Activated CD8-positive, alpha-beta memory T cell treated with anti-CD3 and anti-CD28 coated beads for 4 hours (primary cell): Measurements from ENCODE around the gene FLYWCH1.
"Not testable (repeated sequence)": the region's sequence is repeated elsewhere in the genome, so short reads cannot be mapped to it uniquely, and the experiment has no call there.

Source experiments
- DNase-seq, 2 donors: peaks; one replicate each; pipeline ENCODE4 v3.0.0-alpha.2; 2020; ENCODE audit warnings: low read depth in 2 of 2

The FLYWCH1 gene

GRCh38 chr16:2899564-2900072 is 12.1 kb upstream of the FLYWCH1 start:
- no peak for DNase-seq

GRCh38 chr16:2900526-2901075 is 11.1 kb upstream of the FLYWCH1 start:
- DNase-seq: no peak

GRCh38 chr16:2902337-2903130 is 9.2 kb upstream of the FLYWCH1 start:
- DNase-seq: no peak

- DNase-seq: peak; percentile 35 to 46
These were observed 7.4 kb upstream of the FLYWCH1 start for GRCh38 chr16:2904100-2904921.

GRCh38 chr16:2904922-2905240 is 6.8 kb upstream of the FLYWCH1 start:
- no peak for DNase-seq

GRCh38 chr16:2905241-2905987 is 6.3 kb upstream of the FLYWCH1 start:
- peak; percentile 67 to 82 for DNase-seq

- no peak for DNase-seq
These were observed 5.7 kb upstream of the FLYWCH1 start for GRCh38 chr16:2905988-2906387.

GRCh38 chr16:2907084-2907753 is 4.5 kb upstream of the FLYWCH1 start:
- DNase-seq: not testable (repeated sequence)

- no peak for DNase-seq
These were observed 1.2 kb upstream of the FLYWCH1 start for GRCh38 chr16:2910441-2910969.

GRCh38 chr16:2912330-2913199 is 834 bp downstream of the FLYWCH1 start:
- no peak for DNase-seq

GRCh38 chr16:2913603-2914002 is 1.9 kb downstream of the FLYWCH1 start:
- no peak for DNase-seq

GRCh38 chr16:2914233-2914632 is 2.5 kb downstream of the FLYWCH1 start:
- DNase-seq: no peak

- no peak for DNase-seq
These were observed 3.6 kb downstream of the FLYWCH1 start for GRCh38 chr16:2915196-2915929.

GRCh38 chr16:2919511-2920255 is 8.0 kb downstream of the FLYWCH1 start:
- DNase-seq: peak in 1 of 2 donors; percentile 34

GRCh38 chr16:2923481-2923880 is 11.8 kb downstream of the FLYWCH1 start:
- no peak for DNase-seq

- DNase-seq: no peak
These were observed 13.4 kb downstream of the FLYWCH1 start for GRCh38 chr16:2924901-2925755.

GRCh38 chr16:2925951-2926649 is 14.4 kb downstream of the FLYWCH1 start:
- DNase-seq: no peak
